HG02938 (cell line): ENCODE results near the gene WDR36.

Experiments
- ATAC-seq: cut with Tn5 transposase; IDR thresholded peaks from one replicate; pipeline ENCODE4 v1.9.1; 2021; ENCODE audit warnings: mild to moderate bottlenecking, moderate library complexity; ENCODE audit not compliant: unreplicated experiment

The WDR36 gene

GRCh38 chr5:111099058-111099778 lies 7.1 kb downstream of the WDR36 start:
- ATAC-seq, result no peak

- no peak for ATAC-seq
Measured at GRCh38 chr5:111106320-111106948, 14.3 kb downstream of the WDR36 start.

DNA sequence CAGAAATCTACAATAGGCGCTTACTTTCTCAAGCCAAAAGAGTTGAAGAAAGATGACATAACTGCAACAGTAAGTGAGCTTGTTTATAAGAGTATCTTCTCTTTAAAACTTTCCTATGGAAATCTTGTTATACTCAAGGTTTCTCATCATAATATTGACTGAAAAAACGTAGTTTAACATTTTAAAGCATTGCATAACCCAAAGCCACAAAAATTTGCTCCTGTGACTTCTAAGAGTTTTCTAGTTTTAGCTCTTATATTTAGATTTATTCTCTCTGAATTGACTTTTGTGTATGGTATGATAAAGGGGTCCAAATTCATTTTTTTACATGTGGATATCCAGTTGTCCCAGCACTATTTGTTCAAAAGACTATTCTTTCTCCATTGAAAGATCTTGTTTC lies 15.2 kb downstream of the WDR36 start:
- ATAC-seq, result no peak

GRCh38 chr5:111111956-111112355 lies 19.8 kb downstream of the WDR36 start:
- no peak for ATAC-seq

DNA sequence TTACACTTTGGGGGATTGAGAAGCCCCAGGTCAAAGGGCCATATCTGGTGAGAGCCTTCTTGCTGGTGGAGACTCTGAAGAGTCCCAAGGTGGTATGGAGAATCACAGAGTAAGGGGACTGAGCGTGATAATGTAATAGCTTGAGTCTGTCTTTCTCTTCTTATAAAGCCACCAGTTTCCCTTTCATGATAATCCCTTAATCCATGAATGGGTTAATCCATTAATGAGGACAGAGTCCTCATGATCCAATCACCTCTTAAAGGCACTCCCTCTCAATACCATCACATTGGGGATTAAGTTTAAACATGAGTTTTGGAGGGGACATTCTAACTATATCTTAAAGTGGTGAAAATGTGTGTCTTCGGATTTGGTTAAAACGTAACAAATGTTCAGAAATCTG lies 21.5 kb downstream of the WDR36 start:
- no peak for ATAC-seq

DNA sequence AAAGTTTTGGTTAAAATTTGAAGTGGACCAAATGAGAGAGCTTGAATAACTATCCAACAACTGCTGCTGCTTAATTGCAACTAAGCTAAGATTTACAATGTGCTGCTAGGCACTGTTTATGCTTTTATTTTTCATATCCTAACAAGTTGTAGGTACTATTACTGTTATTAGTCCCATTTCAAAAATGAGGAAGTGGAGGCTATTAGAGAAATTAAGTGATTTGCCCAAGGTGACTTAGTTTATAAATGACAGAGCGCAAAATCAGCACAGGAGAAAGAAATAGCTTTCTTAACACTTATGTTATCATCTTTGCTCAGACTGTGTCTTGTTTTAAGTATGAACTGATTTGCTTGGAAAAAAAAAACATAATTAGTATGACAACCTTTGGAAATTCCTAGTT lies 23.1 kb downstream of the WDR36 start:
- ATAC-seq, result no peak

DNA sequence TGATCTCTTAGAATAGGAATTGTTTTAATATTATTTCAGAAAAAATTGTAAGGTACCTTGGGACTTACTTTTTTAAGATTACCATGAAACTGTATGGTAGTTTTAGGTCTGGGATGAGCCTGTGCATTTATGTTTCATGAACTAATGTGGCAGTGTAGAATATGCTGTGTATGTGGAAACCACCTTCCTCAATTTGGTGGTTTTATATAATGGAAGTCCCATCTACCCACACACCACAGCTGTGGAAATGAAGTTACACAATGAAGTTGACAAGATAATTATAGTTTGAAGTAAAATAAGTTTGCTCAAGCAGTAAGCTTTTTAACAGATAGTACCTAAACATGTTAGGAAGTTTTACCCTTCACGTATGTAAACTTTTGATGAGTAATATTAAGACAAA lies 24.4 kb downstream of the WDR36 start:
- no peak for ATAC-seq

- no peak for ATAC-seq
Measured at GRCh38 chr5:111117136-111117535, 25.0 kb downstream of the WDR36 start.

DNA sequence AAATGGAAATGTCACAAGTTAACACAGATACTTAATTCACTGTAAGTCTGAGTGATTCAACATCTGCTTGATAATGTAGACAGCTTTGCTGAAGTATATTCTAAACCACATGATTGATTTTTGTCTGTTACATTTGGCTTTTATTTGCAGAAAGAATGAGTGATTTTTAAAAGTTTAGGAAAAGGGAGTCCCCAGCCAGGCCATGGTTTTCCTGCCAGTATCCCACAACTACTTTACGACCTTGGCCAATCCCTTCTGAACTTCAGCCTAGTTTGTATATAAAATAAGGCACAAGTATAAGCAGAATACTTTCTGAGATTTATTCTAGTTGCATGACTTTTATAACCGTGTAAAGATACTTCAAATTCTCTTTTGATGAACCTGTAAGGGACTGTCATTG lies 27.1 kb downstream of the WDR36 start:
- no peak for ATAC-seq

GRCh38 chr5:111119856-111120255 lies 27.7 kb downstream of the WDR36 start:
- no peak for ATAC-seq

GRCh38 chr5:111120911-111121310 lies 28.8 kb downstream of the WDR36 start:
- no peak for ATAC-seq

DNA sequence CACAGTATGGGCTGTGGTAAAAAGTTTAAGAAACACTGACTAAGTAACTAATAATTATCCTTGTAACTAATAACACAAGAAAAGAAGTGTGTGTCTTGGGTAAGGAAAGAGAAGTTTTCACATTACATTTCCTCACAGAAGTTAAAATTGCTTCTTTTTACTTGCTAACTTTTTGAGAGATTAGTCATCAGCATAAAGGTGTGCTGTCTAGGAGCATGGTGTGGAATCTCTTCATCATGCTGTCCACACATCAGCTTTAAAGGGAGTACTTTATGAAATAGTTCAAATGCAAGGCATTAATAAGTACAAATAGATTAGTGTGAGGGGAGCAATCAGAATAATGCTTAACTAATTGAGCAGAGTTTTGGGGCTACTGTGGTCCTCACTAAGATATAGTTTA lies 29.8 kb downstream of the WDR36 start:
- ATAC-seq, result no peak

DNA sequence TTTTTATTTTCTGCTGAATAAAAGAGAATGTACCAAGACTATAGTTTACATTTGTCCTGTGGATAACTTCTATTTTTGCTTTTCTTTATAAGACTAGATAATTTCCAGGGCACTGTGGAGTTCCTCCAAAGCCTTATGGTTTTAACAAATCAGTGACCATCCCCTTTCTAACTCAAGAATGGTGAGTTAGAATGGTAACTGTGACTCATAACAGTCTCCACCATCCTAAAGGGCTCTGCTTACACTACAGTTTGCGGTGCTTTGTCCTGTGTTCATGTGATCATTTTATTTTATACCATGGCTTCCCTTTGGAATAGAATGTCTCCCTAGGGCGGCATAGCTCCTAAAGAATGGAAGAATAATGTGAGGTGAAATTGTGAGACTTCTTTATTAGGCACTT lies 30.2 kb downstream of the WDR36 start:
- no peak for ATAC-seq

DNA sequence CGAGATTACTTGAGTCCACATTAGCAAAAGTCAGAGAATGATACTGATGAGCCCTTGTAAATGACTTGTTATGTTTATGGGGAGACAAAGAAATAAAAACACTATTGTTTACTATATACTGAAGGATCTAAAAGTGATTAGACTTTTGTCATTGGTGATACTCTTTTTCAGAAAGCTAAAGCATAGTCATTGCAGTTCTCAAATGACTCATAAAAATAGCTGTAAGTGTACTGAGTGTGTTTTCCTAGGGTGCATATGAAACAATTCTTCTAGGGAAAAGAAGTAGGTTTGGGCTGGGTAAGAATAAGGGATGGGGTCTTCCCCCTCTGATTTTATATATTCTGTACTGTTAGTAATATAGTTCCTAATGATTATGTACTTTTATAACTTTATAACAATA lies 32.6 kb downstream of the WDR36 start:
- no peak for ATAC-seq

DNA sequence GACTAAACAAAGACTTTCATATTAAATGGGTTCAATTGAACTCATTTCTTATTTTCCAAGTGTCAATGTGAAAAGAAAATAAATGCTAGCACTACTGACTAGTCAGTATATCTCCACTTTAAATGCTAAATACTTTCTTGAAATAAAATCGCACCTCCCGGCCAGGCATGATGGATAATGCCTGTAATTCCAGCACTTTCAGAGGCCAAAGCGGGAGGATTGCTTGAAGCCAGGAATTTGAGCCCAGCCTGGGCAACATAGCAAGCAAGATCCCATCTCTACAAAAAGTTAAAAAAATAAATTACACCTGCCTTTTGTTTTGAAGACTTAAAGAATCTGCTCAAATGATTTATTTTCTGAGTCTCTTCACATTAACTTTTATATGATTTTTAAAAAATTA lies 34.7 kb downstream of the WDR36 start:
- no peak for ATAC-seq

DNA sequence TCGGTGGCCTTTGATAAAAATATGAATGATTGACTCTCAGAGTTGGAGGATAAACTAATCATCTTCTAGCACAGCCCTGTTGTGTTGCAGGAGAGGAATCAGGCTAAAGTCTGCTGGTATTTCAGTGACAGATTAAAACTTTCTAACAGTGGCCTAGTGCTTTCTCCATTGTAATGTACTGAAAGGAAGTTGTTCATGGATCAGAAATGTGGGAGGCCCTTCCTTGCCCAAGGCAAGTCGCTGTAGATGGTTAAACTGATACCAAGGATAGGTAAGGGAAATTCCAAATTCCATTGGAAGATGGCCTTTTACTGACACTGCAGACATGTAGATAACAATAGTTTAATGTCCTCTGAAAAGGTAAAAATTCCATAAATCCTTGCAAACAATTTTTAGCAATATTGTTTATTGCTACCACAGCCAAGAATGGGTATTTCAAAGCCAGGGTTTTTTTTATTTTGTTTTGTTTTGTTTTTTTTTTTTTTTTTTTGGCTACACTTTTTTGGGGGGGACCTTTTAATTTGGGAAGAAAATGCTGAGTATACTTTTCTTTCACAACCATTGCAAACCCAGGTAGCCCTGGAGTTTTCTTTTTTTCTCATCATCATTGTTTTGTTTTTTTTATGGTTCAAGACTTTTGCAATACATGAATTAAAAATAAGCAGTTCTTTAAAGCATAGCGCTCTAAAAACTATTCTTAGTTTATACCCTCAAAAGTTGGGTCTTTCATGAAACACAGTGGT lies 35.5 kb downstream of the WDR36 start:
- ATAC-seq, result no peak

DNA sequence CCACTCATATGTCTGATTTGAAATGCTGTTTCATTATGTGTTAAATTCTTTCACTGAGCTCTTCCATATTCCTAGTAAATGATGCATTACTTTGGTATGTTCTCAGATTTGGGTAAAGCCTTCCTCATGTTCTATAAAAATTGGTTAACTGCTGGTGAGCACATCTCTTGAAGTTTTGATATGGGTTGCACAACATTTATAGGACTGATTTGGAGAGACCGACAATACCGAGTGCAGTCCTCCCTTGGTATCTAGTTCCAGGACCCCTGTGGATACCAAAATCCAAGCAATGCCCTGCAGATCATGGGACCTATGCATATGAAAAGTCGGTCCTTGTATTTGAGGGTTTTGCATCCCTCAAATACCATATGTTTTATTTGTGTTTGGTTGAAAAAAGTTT lies 37.8 kb downstream of the WDR36 start:
- no peak for ATAC-seq

DNA sequence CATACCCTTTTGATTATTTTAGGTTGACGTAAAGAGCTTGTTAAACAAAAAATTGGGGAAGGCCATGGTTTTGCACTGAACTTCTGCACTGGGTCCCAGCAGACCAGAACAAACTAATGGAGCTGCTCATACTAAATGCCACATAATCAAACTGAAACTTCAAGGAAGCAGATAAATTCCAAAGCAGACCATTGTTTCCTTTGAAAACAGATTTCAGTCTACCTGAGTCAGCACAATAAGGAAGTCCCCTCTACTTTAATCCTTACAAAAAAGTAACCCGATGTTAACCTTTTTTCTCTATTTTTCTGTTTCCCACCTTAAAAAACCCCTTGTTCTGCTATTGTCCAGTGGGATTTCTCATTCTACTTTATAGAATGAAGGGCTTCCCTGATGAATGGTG lies 39.2 kb downstream of the WDR36 start:
- ATAC-seq, result no peak

GRCh38 chr5:111132076-111132475 lies 39.9 kb downstream of the WDR36 start:
- no peak for ATAC-seq

GRCh38 chr5:111132731-111133435 lies 40.7 kb downstream of the WDR36 start:
- ATAC-seq, result no peak

DNA sequence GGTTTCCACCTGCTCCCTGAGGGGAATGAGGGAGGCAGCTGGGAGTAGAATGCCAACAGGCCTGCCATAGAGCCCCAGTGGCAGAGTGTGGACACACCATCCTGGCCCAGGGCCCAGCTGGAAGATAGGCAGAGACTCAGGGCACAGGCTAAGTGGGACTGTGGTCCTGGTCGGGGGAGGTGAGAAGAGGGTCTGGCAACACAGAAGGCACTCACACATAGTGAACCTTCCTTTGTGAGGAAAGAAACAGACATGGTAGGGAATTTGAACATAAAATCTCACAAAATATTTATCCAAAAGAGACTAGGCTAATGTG lies 41.2 kb downstream of the WDR36 start:
- no peak for ATAC-seq

GRCh38 chr5:111134087-111134486 lies 41.9 kb downstream of the WDR36 start:
- ATAC-seq, result no peak
